H54 (cell line): ENCODE results near the gene DSG1.
"Not testable (repeated sequence)": the region's sequence is repeated elsewhere in the genome, so short reads cannot be mapped to it uniquely, and the experiment has no call there.

Source experiments
- DNase-seq: peaks from one replicate; pipeline ENCODE4 v3.0.0; 2011; ENCODE audit warnings: low spot score, mixed read lengths; ENCODE audit not compliant: insufficient read length
- FAIRE-seq: peaks from 3 replicates; lab custom pipeline; 2011; peaks lifted over from hg19 to GRCh38; lab: Jason Lieb, UNC
- POLR2A ChIP-seq: IDR thresholded peaks from 2 replicates; pipeline ENCODE4 v1.6.1; 2011; ENCODE audit warnings: low read depth, mild to moderate bottlenecking, low read length

Gene DSG1

GRCh38 chr18:31301201-31301655, 16.7 kb upstream of the DSG1 start:
- FAIRE-seq (no peak), DNase-seq (no peak)
- no peak for TF ChIP-seq POLR2A

- FAIRE-seq (no peak), DNase-seq (no peak)
- no peak for TF ChIP-seq POLR2A
Observed at GRCh38 chr18:31302991-31303390, 15.0 kb upstream of the DSG1 start.

GRCh38 chr18:31303771-31304170, 14.2 kb upstream of the DSG1 start:
- TF ChIP-seq POLR2A = no peak
- no peak for FAIRE-seq

GRCh38 chr18:31309115-31309514, 8.8 kb upstream of the DSG1 start:
- FAIRE-seq = no peak
- no peak for TF ChIP-seq POLR2A
- no peak for DNase-seq

More at GRCh38 chr18:31303771-31304170, 14.2 kb upstream of the DSG1 start:
- no peak for DNase-seq

- FAIRE-seq (no peak), DNase-seq (no peak)
- TF ChIP-seq POLR2A = no peak
Observed at GRCh38 chr18:31316974-31317373, 986 bp upstream of the DSG1 start.

GRCh38 chr18:31321719-31322118, 3.8 kb downstream of the DSG1 start:
- DNase-seq (no peak), FAIRE-seq (no peak)
- no peak for TF ChIP-seq POLR2A

- FAIRE-seq (no peak), DNase-seq (no peak)
- no peak for TF ChIP-seq POLR2A
Observed at GRCh38 chr18:31325051-31325450, 7.1 kb downstream of the DSG1 start.

GRCh38 chr18:31329787-31330438, 12.0 kb downstream of the DSG1 start:
- no peak for DNase-seq
- TF ChIP-seq POLR2A = no peak
- no peak for FAIRE-seq

GRCh38 chr18:31343454-31343853, 25.5 kb downstream of the DSG1 start:
- DNase-seq (no peak), FAIRE-seq (no peak)
- TF ChIP-seq POLR2A = no peak

GRCh38 chr18:31353336-31353735, 35.4 kb downstream of the DSG1 start:
- DNase-seq, FAIRE-seq: not testable (repeated sequence)

GRCh38 chr18:31354990-31355389, 37.0 kb downstream of the DSG1 start:
- no peak for TF ChIP-seq POLR2A
- DNase-seq = no peak
- FAIRE-seq = no peak

GRCh38 chr18:31356025-31356424, 38.1 kb downstream of the DSG1 start:
- no peak for TF ChIP-seq POLR2A
- DNase-seq (no peak), FAIRE-seq (no peak)

- DNase-seq (no peak), FAIRE-seq (no peak)
- no peak for TF ChIP-seq POLR2A
Observed at GRCh38 chr18:31364190-31364589, 46.2 kb downstream of the DSG1 start.

- FAIRE-seq = no peak
- no peak for TF ChIP-seq POLR2A
Observed at GRCh38 chr18:31369478-31369877, 51.5 kb downstream of the DSG1 start.

GRCh38 chr18:31371989-31372388, 54.0 kb downstream of the DSG1 start:
- TF ChIP-seq POLR2A = no peak
- FAIRE-seq (no peak), DNase-seq (no peak)

More at GRCh38 chr18:31369478-31369877, 51.5 kb downstream of the DSG1 start:
- DNase-seq = no peak
